DOHH2 (cell line): ENCODE results near the gene GABARAPL1.

Experiments used
- EZH2phosphoT487 ChIP-seq: fragments of 200-600 bp; sonication (generic); IDR thresholded peaks from 2 replicates; pipeline ENCODE4 v1.6.1; 2017; ENCODE audit warnings: borderline replicate concordance, mild to moderate bottlenecking, antibody characterized with exemption, low read length, moderate library complexity, mixed read lengths
- TF ChIP-seq, protein P1 (sequence below): fragments of 200-600 bp; sonication (generic); IDR thresholded peaks from one replicate; pipeline ENCODE4 v1.5.1; 2014; ENCODE audit warnings: antibody characterized with exemption, mild to moderate bottlenecking, low read depth, low read length; ENCODE audit not compliant: poor library complexity, severe bottlenecking

DNA sequence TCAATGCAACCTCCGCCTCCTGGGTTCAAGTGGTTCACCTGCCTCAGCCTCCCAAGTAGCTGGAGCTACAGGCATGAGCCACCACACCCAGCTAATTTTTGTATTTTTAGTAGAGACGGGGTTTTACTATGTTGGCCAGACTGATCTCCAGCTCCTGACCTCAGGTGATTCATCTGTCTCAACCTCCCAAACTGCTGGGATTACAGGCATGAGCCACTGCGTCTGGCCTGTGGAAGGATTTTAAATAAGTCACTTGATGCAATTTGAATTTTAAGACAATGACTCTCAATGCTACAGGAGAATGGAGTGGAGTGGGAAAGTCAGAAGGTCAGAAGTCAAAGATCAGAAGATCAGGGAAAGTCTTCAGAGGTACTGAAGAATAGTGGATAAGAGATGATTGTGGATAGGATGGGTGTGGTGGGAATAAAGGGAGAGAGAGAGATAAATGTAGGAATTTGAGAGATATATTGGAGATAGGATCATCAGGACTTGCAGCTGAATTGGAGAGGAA, 18.5 kb upstream of the GABARAPL1 start:
- TF ChIP-seq, protein P1, sequence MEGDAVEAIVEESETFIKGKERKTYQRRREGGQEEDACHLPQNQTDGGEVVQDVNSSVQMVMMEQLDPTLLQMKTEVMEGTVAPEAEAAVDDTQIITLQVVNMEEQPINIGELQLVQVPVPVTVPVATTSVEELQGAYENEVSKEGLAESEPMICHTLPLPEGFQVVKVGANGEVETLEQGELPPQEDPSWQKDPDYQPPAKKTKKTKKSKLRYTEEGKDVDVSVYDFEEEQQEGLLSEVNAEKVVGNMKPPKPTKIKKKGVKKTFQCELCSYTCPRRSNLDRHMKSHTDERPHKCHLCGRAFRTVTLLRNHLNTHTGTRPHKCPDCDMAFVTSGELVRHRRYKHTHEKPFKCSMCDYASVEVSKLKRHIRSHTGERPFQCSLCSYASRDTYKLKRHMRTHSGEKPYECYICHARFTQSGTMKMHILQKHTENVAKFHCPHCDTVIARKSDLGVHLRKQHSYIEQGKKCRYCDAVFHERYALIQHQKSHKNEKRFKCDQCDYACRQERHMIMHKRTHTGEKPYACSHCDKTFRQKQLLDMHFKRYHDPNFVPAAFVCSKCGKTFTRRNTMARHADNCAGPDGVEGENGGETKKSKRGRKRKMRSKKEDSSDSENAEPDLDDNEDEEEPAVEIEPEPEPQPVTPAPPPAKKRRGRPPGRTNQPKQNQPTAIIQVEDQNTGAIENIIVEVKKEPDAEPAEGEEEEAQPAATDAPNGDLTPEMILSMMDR: no peak
- TF ChIP-seq EZH2phosphoT487: no peak
